IPS DF 4.7 (cell line): ENCODE results near the gene CCT8L2.
"Not testable (repeated sequence)": the region's sequence is repeated elsewhere in the genome, so short reads cannot be mapped to it uniquely, and the experiment has no call there.

Experiments used
- DNase-seq: peaks from one replicate; pipeline ENCODE4 v3.0.0-alpha.2; 2013; ENCODE audit warnings: low spot score; ENCODE audit errors: extremely low read depth

CCT8L2 gene

GRCh38 chr22:16592710-16593109 is at the start of gene CCT8L2:
Gene CCT8L2 (minus strand): TSS chr22:16592810. CDS start chr22:16592550, 260 bp downstream.
- not testable (repeated sequence) for DNase-seq

GRCh38 chr22:16635442-16635841 is 42.8 kb upstream of the CCT8L2 start:
- not testable (repeated sequence) for DNase-seq

- not testable (repeated sequence) for DNase-seq
Measured at GRCh38 chr22:16634092-16634491, 41.5 kb upstream of the CCT8L2 start.

GRCh38 chr22:16628476-16628875 is 35.9 kb upstream of the CCT8L2 start:
- not testable (repeated sequence) for DNase-seq

GRCh38 chr22:16625018-16625417 is 32.4 kb upstream of the CCT8L2 start:
- DNase-seq: not testable (repeated sequence)

GRCh38 chr22:16623595-16623994 is 31.0 kb upstream of the CCT8L2 start:
- DNase-seq: not testable (repeated sequence)

GRCh38 chr22:16617516-16617915 is 24.9 kb upstream of the CCT8L2 start:
- DNase-seq: not testable (repeated sequence)

- not testable (repeated sequence) for DNase-seq
Measured at GRCh38 chr22:16616390-16616938, 23.9 kb upstream of the CCT8L2 start.

GRCh38 chr22:16615606-16616245 is 23.1 kb upstream of the CCT8L2 start:
- DNase-seq: not testable (repeated sequence)

- no peak for DNase-seq
Measured at GRCh38 chr22:16609548-16610261, 17.1 kb upstream of the CCT8L2 start.

- no peak for DNase-seq
Measured at GRCh38 chr22:16608931-16609330, 16.3 kb upstream of the CCT8L2 start.

GRCh38 chr22:16604257-16604998 is 11.8 kb upstream of the CCT8L2 start:
- not testable (repeated sequence) for DNase-seq

- not testable (repeated sequence) for DNase-seq
Measured at GRCh38 chr22:16603770-16604242, 11.2 kb upstream of the CCT8L2 start.

- DNase-seq: no peak
Measured at GRCh38 chr22:16603448-16603768, 10.8 kb upstream of the CCT8L2 start.

- not testable (repeated sequence) for DNase-seq
Measured at GRCh38 chr22:16602728-16603447, 10.3 kb upstream of the CCT8L2 start.

GRCh38 chr22:16602224-16602727 is 9.7 kb upstream of the CCT8L2 start:
- not testable (repeated sequence) for DNase-seq

GRCh38 chr22:16601437-16602223 is 9.0 kb upstream of the CCT8L2 start:
- DNase-seq: no peak

GRCh38 chr22:16600644-16601436 is 8.2 kb upstream of the CCT8L2 start:
- not testable (repeated sequence) for DNase-seq

GRCh38 chr22:16599648-16600047 is 7.0 kb upstream of the CCT8L2 start:
- DNase-seq: not testable (repeated sequence)
